K562 (cell line): ENCODE results near the gene TMTC2. TPM values are rescaled to one million over a fixed set of nuclear protein-coding genes. Genes with fewer than 3 reads are reported as not detected.

ENCODE experiments used
- ATAC-seq: fragments of 200-7000 bp; cut with Tn5 transposase; 3 replicates; pipeline ENCODE4 v1.9.1; 2020; ENCODE audit warnings: moderate library complexity
- Bru-seq: library from RNA; stranded (reverse); fragments of 400-500 nt; gene quantifications from one replicate; lab custom pipeline; 2021; lab: Mats Ljungman, UMichigan
- BruChase-seq, 2 experiments: library from RNA; stranded (reverse); fragments of 400-500 nt; gene quantifications; one replicate each; lab custom pipeline; 2021; lab: Mats Ljungman, UMichigan
- BruUV-seq: library from RNA; stranded (reverse); fragments of 400-500 nt; replicated peaks from 2 replicates; lab custom pipeline; 2021; lab: Mats Ljungman, UMichigan
- CTCF ChIA-PET: fragments of 300-600 bp; formaldehyde crosslinking; extraction: SDS; loops from one replicate; lab custom pipeline; 2021; ENCODE audit warnings: low intra/inter-chr PET ratio; lab: Yijun Ruan, JAX
- POLR2A ChIA-PET: fragments of 300-600, 350-650 bp; sonication (Branson Sonifier 250); formaldehyde crosslinking; extraction: SDS; loops from one replicate; lab custom pipeline; 2021; ENCODE audit warnings: antibody characterized with exemption, inconsistent platforms; lab: Yijun Ruan, JAX
- DNase-seq, 4 experiments: peaks; one replicate each; pipeline versions ENCODE4 v3.0.0 to v3.0.0-alpha.2; 2011 to 2018; ENCODE audit warnings: low spot score in 3 of 4, mixed read lengths in 3 of 4; ENCODE audit errors: extremely low read depth in 1 of 4
- FAIRE-seq: peaks from 2 replicates; lab custom pipeline; 2011; peaks lifted over from hg19 to GRCh38; lab: Jason Lieb, UNC
- H2AFZ ChIP-seq: 2 replicates; pipeline ENCODE4 v1.6.0; 2011; ENCODE audit warnings: low read depth, low read length, control low read depth, inconsistent platforms
- H3K27ac ChIP-seq: fragments of 200-600 bp; 3 replicates; pipeline ENCODE4 v1.8.0; 2011; ENCODE audit warnings: low read depth, mild to moderate bottlenecking, control low read depth, inconsistent platforms, low read length, moderate library complexity, mixed read lengths; ENCODE audit errors: extremely low read depth
- H3K27me3 ChIP-seq, 2 experiments: fragments of 300-600 bp in 1 of 2; 2 replicates in 1 of 2; 3 replicates in 1 of 2; pipeline versions ENCODE4 v1.6.0 to v1.8.0; 2011; ENCODE audit warnings: inconsistent platforms in 2 of 2, low read length in 2 of 2, mild to moderate bottlenecking in 1 of 2, mixed read lengths in 1 of 2, moderate library complexity in 1 of 2; ENCODE audit not compliant: control insufficient read depth in 2 of 2, insufficient read depth in 2 of 2
- H3K36me3 ChIP-seq: fragments of 300-600 bp; 3 replicates; pipeline ENCODE4 v1.8.0; 2011; ENCODE audit warnings: mild to moderate bottlenecking, low read length, inconsistent platforms; ENCODE audit not compliant: control insufficient read depth, insufficient read depth
- H3K4me1 ChIP-seq, 2 experiments: fragments of 200-600 bp in 1 of 2; replicated peaks in 1 of 2; 2 replicates in 1 of 2; 3 replicates in 1 of 2; pipeline versions ENCODE4 v1.5.1 to v1.8.0; 2011; ENCODE audit warnings: inconsistent platforms in 2 of 2, low read length in 2 of 2, mild to moderate bottlenecking in 1 of 2, mixed read lengths in 1 of 2, moderate library complexity in 1 of 2; ENCODE audit not compliant: control insufficient read depth in 2 of 2, insufficient read depth in 2 of 2
- H3K4me2 ChIP-seq: 2 replicates; pipeline ENCODE4 v1.6.1; 2011; ENCODE audit warnings: low read length, control low read depth, inconsistent platforms, mixed read lengths; ENCODE audit not compliant: insufficient read depth
- H3K4me3 ChIP-seq: fragments of 200-600 bp; sonication (generic), shearing (Covaris generic); 2 replicates; pipeline ENCODE4 v1.5.1; 2016; ENCODE audit warnings: control low read depth, inconsistent platforms
- H3K79me2 ChIP-seq: fragments of 200-600 bp; 3 replicates; pipeline ENCODE4 v1.8.0; 2011; ENCODE audit warnings: low read length, inconsistent platforms; ENCODE audit not compliant: control insufficient read depth, insufficient read depth
- H3K9ac ChIP-seq, 2 experiments: 2 replicates each; pipeline versions ENCODE4 v1.6.0 to v1.6.1; 2011; ENCODE audit warnings: low read depth in 2 of 2, low read length in 2 of 2, control low read depth in 1 of 2, inconsistent platforms in 1 of 2, mild to moderate bottlenecking in 1 of 2, mixed read lengths in 1 of 2; ENCODE audit not compliant: insufficient read depth in 1 of 2
- H3K9me1 ChIP-seq: one replicate; pipeline ENCODE4 v1.6.0; 2011; ENCODE audit warnings: inconsistent platforms, mild to moderate bottlenecking, low read length, moderate library complexity; ENCODE audit not compliant: control insufficient read depth, insufficient read depth
- H3K9me3 ChIP-seq: replicated peaks from 2 replicates; pipeline ENCODE4 v1.5.1; 2011; ENCODE audit warnings: low read depth, low read length, inconsistent platforms; ENCODE audit not compliant: control insufficient read depth, insufficient read depth
- H4K20me1 ChIP-seq: replicated peaks from 2 replicates; pipeline ENCODE4 v1.6.1; 2011; ENCODE audit warnings: low read length, inconsistent platforms, mixed read lengths; ENCODE audit not compliant: control insufficient read depth, insufficient read depth
- E2F6 ChIP-seq, 2 experiments: IDR thresholded peaks; 2 replicates each; pipeline ENCODE4 v1.6.1; 2011; ENCODE audit warnings: borderline replicate concordance in 1 of 2, control low read depth in 1 of 2, low read depth in 1 of 2, low read length in 1 of 2, mild to moderate bottlenecking in 1 of 2, mixed read lengths in 1 of 2, moderate library complexity in 1 of 2; ENCODE audit not compliant: insufficient read depth in 1 of 2, insufficient read length in 1 of 2, poor library complexity in 1 of 2, severe bottlenecking in 1 of 2; ENCODE audit errors: extremely low read depth in 1 of 2
- NRF1 ChIP-seq, 2 experiments: fragments of 450-650 bp; IDR thresholded peaks in 1 of 2; conservative IDR thresholded peaks in 1 of 2; 2 replicates each; pipeline ENCODE4 v1.6.1; 2014; ENCODE audit warnings: mild to moderate bottlenecking in 2 of 2
- WGBS: fragments of 100-300 bp; shearing (Covaris generic); methylation state at CpG from one replicate; pipeline ENCODE4 v1.1.6; 2016; ENCODE audit warnings: low coverage, mixed read lengths; ENCODE audit not compliant: insufficient coverage; ENCODE audit errors: missing lambda C conversion rate; 5-methylcytosine and 5-hydroxymethylcytosine counted together
- in situ Hi-C: fragments of 300-500 bp; cut with MboI; formaldehyde crosslinking; loops from 4 replicates; pipeline ENCODE4 v1.15.0; 2018; ENCODE audit warnings: inconsistent platforms, mixed read lengths
- intact Hi-C: fragments of 100-400 bp; cut with micrococcal nuclease; formaldehyde crosslinking; loops from 2 replicates; pipeline ENCODE4 v1.14.2; 2022
- long read RNA-seq, 3 experiments: library from polyadenylated mRNA in 2 of 3; library from RNA in 1 of 3; unstranded in 2 of 3; stranded (forward) in 1 of 3; transcript quantifications; one replicate each; pipeline ENCODE4 v2.0.0, GENCODE V29; 2019 to 2022
- polyA minus RNA-seq, 3 experiments: library from RNA; depleted of rRNA, polyadenylated mRNA; stranded (reverse); fragments of >200 nt; gene quantifications; 2 replicates each; pipeline ENCODE4 v1.2.3, GENCODE V29; 2011
- polyA plus RNA-seq, 8 experiments: library from polyadenylated mRNA; depleted of rRNA in 4 of 8; stranded (reverse) in 5 of 8; unstranded in 3 of 8; fragments of >200 nt; fragmentation: Nextera tagmentation in 2 of 8; fragmentation: Illumina TruSeq in 1 of 8; extraction: Ambion mirVana in 2 of 8; extraction: Trizol in 1 of 8; gene quantifications; 2 replicates each; pipeline versions ENCODE4 v1.2.1 to v1.2.3, GENCODE V29; 2011 to 2014; ENCODE audit warnings: inconsistent platforms in 1 of 8, missing spikeins in 1 of 8
- total RNA-seq, 7 experiments: library from RNA; depleted of rRNA in 6 of 7; stranded (reverse); fragments of >200 nt in 6 of 7; fragmentation: Illumina TruSeq in 2 of 7; extraction: Trizol in 2 of 7; gene quantifications; 2 replicates each; pipeline versions ENCODE4 v1.2.1 to v1.2.3, GENCODE V29; 2011 to 2021; ENCODE audit warnings: low replicate concordance in 1 of 7
- TF ChIP-seq, protein P1 (sequence below): sonication (generic); formaldehyde crosslinking; IDR thresholded peaks from 2 replicates; pipeline ENCODE4 v1.8.1; 2023; ENCODE audit warnings: mild to moderate bottlenecking, missing genetic modification reagents
- TF ChIP-seq, protein P2 (sequence below): sonication (generic); formaldehyde crosslinking; IDR thresholded peaks from 2 replicates; pipeline ENCODE4 v1.8.0; 2022; ENCODE audit warnings: missing genetic modification reagents, mild to moderate bottlenecking, moderate library complexity, borderline replicate concordance
- TF ChIP-seq, protein P3 (sequence below): fragments of 200-800 bp; sonication (Bioruptor generic); IDR thresholded peaks from 2 replicates; pipeline ENCODE4 v1.6.1; 2017; ENCODE audit warnings: missing genetic modification characterization, missing compliant biosample characterization

TMTC2 gene
- 0.49 and 0.90 TPM in 2 replicates for total RNA-seq (2011; cell fraction: chromatin; rRNA removed; ENCODE audit: low replicate concordance)
- total RNA-seq (2011; cell fraction: nucleolus; rRNA removed) = 0.26 and 0.33 TPM in 2 replicates
- total RNA-seq (2011; cell fraction: nucleoplasm; rRNA removed) = 0.51 and 1.2 TPM in 2 replicates
- 0.45 and 0.59 TPM in 2 replicates for total RNA-seq (2014; rRNA removed)
- total RNA-seq (2014; rRNA removed; fragmentation: Illumina TruSeq; extraction: Trizol) = 0.41 and 0.44 TPM in 2 replicates
- 0.29 and 0.30 TPM in 2 replicates for total RNA-seq (2015; rRNA removed; fragmentation: Illumina TruSeq; extraction: Trizol)
- total RNA-seq (2021) = 0.55 and 0.58 TPM in 2 replicates
- 0.30 and 0.96 TPM in 2 replicates for polyA plus RNA-seq (2011; rRNA removed)
- 0.12 and 0.19 TPM in 2 replicates for polyA plus RNA-seq (2011; cell fraction: cytosol; rRNA removed)
- 0.13 and 0.41 TPM in 2 replicates for polyA plus RNA-seq (2011; cell fraction: nucleus; rRNA removed)
- polyA plus RNA-seq (2012) = 0.46 and 0.60 TPM in 2 replicates
- polyA plus RNA-seq (2014; fragmentation: Illumina TruSeq; extraction: Trizol) = 0.82 and 1.1 TPM in 2 replicates
- under 1 TPM; 0.46 to 0.49 TPM for polyA plus RNA-seq (2014; fragmentation: Nextera tagmentation; extraction: Ambion mirVana)
- 0.53 and 0.57 TPM in 2 replicates for polyA plus RNA-seq (2014; rRNA removed)
- 0.48 and 0.88 TPM in 2 replicates for polyA minus RNA-seq (2011; rRNA and poly(A)+ RNA removed)
- polyA minus RNA-seq (2011; cell fraction: cytosol; rRNA and poly(A)+ RNA removed) = 0.29 TPM in 1 of 2 replicates, not detected in the other
- 0.22 and 0.27 TPM in 2 replicates for polyA minus RNA-seq (2011; cell fraction: nucleus; rRNA and poly(A)+ RNA removed)
- percentile 27 among the genes with signal in this experiment for Bru-seq, nascent RNA
- BruChase-seq, experiment 1, labeled RNA remaining after a 2-hour chase = percentile 18 among the genes with signal in this experiment
- percentile 19 among the genes with signal in this experiment for BruChase-seq, experiment 2, labeled RNA remaining after a 6-hour chase
- long read RNA-seq, experiment 1, partial matches to known transcripts = 0 of 6 reads
- long read RNA-seq, experiment 1, other reads (novel, unspliced or antisense) = 6 of 6 reads
- long read RNA-seq, experiment 2, partial matches to known transcripts = 0 of 1 reads
- long read RNA-seq, experiment 2, other reads (novel, unspliced or antisense) = 1 of 1 reads
- long read RNA-seq, experiment 3, partial matches to known transcripts = 0 of 1 reads
- long read RNA-seq, experiment 3, other reads (novel, unspliced or antisense) = 1 of 1 reads

- CTCF ChIA-PET = interaction anchor here (0.6 kb wide), 1 partner anchor 49 kb away, joined by 5 read pairs; no protein-coding TSS in a partner anchor
- H3K27me3 ChIP-seq = peaks cover 0 to 5% of the 10 kb centered on the region in 2 experiments; a peak in 2 of 5 replicates
- no peaks in the 10 kb centered on the region for H3K79me2 ChIP-seq
- no peaks in the 10 kb centered on the region for H3K9me1 ChIP-seq
- peak; percentile 98 for ATAC-seq
- no TSS peak for BruUV-seq
- H3K9ac ChIP-seq = peak within 1 kb of the TSS; percentile 18 to 72; a peak in 3 of 4 replicates
- WGBS = 6% methylated on average over 31 of the region's 39 CpGs
- in situ Hi-C loops = no loop called here
- peak within 1 kb of the TSS; percentile 77 for H3K4me2 ChIP-seq
- FAIRE-seq = no peak
- H3K4me1 ChIP-seq = peaks cover 0 to 15% of the 10 kb centered on the region in 2 experiments; a peak in 3 of 5 replicates
- peak; percentile 71 to 84 (median 81) for DNase-seq
- no peaks in the 10 kb centered on the region for H3K9me3 ChIP-seq
- H2AFZ ChIP-seq = peak within 1 kb of the TSS; percentile 85
- no peaks in the 10 kb centered on the region for H3K36me3 ChIP-seq
- H3K27ac ChIP-seq = no peak within 1 kb of the TSS
- no peaks in the 10 kb centered on the region for H4K20me1 ChIP-seq
- POLR2A ChIA-PET = interaction anchor here (1.1 kb wide), 1 partner anchor 62 kb away, joined by 4 read pairs; no protein-coding TSS in a partner anchor
- intact Hi-C loops = loop anchor here (2.0 to 10.0 kb wide), 3 partner anchors 208 to 1136 kb away; no protein-coding TSS in a partner anchor
- H3K4me3 ChIP-seq = peak within 1 kb of the TSS; percentile 44
- TF ChIP-seq, protein P1, sequence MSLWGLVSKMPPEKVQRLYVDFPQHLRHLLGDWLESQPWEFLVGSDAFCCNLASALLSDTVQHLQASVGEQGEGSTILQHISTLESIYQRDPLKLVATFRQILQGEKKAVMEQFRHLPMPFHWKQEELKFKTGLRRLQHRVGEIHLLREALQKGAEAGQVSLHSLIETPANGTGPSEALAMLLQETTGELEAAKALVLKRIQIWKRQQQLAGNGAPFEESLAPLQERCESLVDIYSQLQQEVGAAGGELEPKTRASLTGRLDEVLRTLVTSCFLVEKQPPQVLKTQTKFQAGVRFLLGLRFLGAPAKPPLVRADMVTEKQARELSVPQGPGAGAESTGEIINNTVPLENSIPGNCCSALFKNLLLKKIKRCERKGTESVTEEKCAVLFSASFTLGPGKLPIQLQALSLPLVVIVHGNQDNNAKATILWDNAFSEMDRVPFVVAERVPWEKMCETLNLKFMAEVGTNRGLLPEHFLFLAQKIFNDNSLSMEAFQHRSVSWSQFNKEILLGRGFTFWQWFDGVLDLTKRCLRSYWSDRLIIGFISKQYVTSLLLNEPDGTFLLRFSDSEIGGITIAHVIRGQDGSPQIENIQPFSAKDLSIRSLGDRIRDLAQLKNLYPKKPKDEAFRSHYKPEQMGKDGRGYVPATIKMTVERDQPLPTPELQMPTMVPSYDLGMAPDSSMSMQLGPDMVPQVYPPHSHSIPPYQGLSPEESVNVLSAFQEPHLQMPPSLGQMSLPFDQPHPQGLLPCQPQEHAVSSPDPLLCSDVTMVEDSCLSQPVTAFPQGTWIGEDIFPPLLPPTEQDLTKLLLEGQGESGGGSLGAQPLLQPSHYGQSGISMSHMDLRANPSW (CRISPR knock-in tag) = no peak
- peak in 1 of 2 experiments; percentile 8 for TF ChIP-seq E2F6 (IDR thresholded peaks at IDR 0.05; ENCODE audit: borderline replicate concordance in 1 of 2, extremely low read depth in 1 of 2, insufficient read depth in 1 of 2, insufficient read length in 1 of 2, low read depth in 1 of 2, low read length in 1 of 2, poor library complexity in 1 of 2, severe bottlenecking in 1 of 2)
- TF ChIP-seq, protein P2, sequence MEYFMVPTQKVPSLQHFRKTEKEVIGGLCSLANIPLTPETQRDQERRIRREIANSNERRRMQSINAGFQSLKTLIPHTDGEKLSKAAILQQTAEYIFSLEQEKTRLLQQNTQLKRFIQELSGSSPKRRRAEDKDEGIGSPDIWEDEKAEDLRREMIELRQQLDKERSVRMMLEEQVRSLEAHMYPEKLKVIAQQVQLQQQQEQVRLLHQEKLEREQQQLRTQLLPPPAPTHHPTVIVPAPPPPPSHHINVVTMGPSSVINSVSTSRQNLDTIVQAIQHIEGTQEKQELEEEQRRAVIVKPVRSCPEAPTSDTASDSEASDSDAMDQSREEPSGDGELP (CRISPR knock-in tag) = no peak
- TF ChIP-seq, protein P3, sequence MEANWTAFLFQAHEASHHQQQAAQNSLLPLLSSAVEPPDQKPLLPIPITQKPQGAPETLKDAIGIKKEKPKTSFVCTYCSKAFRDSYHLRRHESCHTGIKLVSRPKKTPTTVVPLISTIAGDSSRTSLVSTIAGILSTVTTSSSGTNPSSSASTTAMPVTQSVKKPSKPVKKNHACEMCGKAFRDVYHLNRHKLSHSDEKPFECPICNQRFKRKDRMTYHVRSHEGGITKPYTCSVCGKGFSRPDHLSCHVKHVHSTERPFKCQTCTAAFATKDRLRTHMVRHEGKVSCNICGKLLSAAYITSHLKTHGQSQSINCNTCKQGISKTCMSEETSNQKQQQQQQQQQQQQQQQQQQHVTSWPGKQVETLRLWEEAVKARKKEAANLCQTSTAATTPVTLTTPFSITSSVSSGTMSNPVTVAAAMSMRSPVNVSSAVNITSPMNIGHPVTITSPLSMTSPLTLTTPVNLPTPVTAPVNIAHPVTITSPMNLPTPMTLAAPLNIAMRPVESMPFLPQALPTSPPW = peak; percentile 20; the same call in 1 of the 2 replicates
- TF ChIP-seq NRF1 (conservative IDR thresholded peaks at IDR 0.05 in 1 of 2, IDR thresholded peaks at IDR 0.05 in 1 of 2) = peak; percentile 75 to 79
Measured at GRCh38 chr12:82686168-82687020, at the start of gene TMTC2. Gene TMTC2, plus strand, starts transcription at chr12:82686906.
